ENCODE results near the gene SALL1.
A peak's percentile ranks its signal among the peaks of the same experiment; 100 is the strongest.

Gene SALL1

GRCh38 chr16:51149721-51150164 lies 1.3 kb downstream of the SALL1 start:
- no peak for DNase-seq
- H3K27me3 ChIP-seq (replicated peaks) = peaks cover 39% of the 10 kb centered on the region
- TF ChIP-seq CTCF (IDR thresholded peaks at IDR 0.05; ENCODE audit: low read depth, low read length, missing control alignments) = no peak
- peak overlapping the region; percentile 64 for H3K4me3 ChIP-seq (ENCODE audit: low read depth, low read length)
- no peak overlapping the region for H3K27ac ChIP-seq
- in situ Hi-C loops (cut with HindIII; ENCODE audit: low pct_ligation_motif_present, low sequenced_read_pairs) = no loop called here
- H3K36me3 ChIP-seq (replicated peaks) = no peaks in the 10 kb centered on the region

GRCh38 chr16:51149251-51149661 lies 1.8 kb downstream of the SALL1 start:
- DNase-seq = no peak
- TF ChIP-seq CTCF (IDR thresholded peaks at IDR 0.05; ENCODE audit: low read depth, low read length, missing control alignments) = no peak
- in situ Hi-C loops (cut with HindIII; ENCODE audit: low pct_ligation_motif_present, low sequenced_read_pairs) = no loop called here
- H3K27me3 ChIP-seq (replicated peaks) = peaks cover 34% of the 10 kb centered on the region
- no peaks in the 10 kb centered on the region for H3K36me3 ChIP-seq (replicated peaks)
- H3K4me3 ChIP-seq (ENCODE audit: low read depth, low read length) = peak overlapping the region; percentile 64
- H3K27ac ChIP-seq = no peak overlapping the region

GRCh38 chr16:51148678-51149228 lies 2.3 kb downstream of the SALL1 start:
- no peak for TF ChIP-seq CTCF (IDR thresholded peaks at IDR 0.05; ENCODE audit: low read depth, low read length, missing control alignments)
- Histone ChIP-seq H3K36me3 (replicated peaks) (no peaks in the 10 kb centered on the region), H3K4me3 (ENCODE audit: low read depth, low read length) (no peak overlapping the region), H3K27ac (no peak overlapping the region), H3K27me3 (replicated peaks) (peaks cover 33% of the 10 kb centered on the region)
- DNase-seq = no peak
- in situ Hi-C loops (cut with HindIII; ENCODE audit: low pct_ligation_motif_present, low sequenced_read_pairs) = no loop called here

GRCh38 chr16:51147776-51148677 lies 3.0 kb downstream of the SALL1 start:
- Histone ChIP-seq H3K4me3 (ENCODE audit: low read depth, low read length) (no peak overlapping the region), H3K27ac (no peak overlapping the region), H3K27me3 (replicated peaks) (peaks cover 26% of the 10 kb centered on the region), H3K36me3 (replicated peaks) (no peaks in the 10 kb centered on the region)
- no peak for TF ChIP-seq CTCF (IDR thresholded peaks at IDR 0.05; ENCODE audit: low read depth, low read length, missing control alignments)
- in situ Hi-C loops (cut with HindIII; ENCODE audit: low pct_ligation_motif_present, low sequenced_read_pairs) = no loop called here
- no peak for DNase-seq

GRCh38 chr16:51146256-51146924 lies 4.7 kb downstream of the SALL1 start:
- TF ChIP-seq CTCF (IDR thresholded peaks at IDR 0.05; ENCODE audit: low read depth, low read length, missing control alignments) = peak; percentile 52
- no peaks in the 10 kb centered on the region for H3K36me3 ChIP-seq (replicated peaks)
- H3K4me3 ChIP-seq (ENCODE audit: low read depth, low read length) = peak overlapping the region; percentile 3
- no peak for DNase-seq
- in situ Hi-C loops (cut with HindIII; ENCODE audit: low pct_ligation_motif_present, low sequenced_read_pairs) = no loop called here
- H3K27me3 ChIP-seq (replicated peaks) = peaks cover 15% of the 10 kb centered on the region
- no peak overlapping the region for H3K27ac ChIP-seq
